ENCODE measurements around the gene GNAI3.

- TF ChIP-seq CTCF (IDR thresholded peaks at IDR 0.05) = no peak
- TF ChIP-seq POLR2A (IDR thresholded peaks at IDR 0.05) = no peak
Observed at GRCh38 chr1:109579491-109579890, 31.1 kb downstream of the GNAI3 start.
